ENCODE measurements around the gene PAQR6. TPM values are rescaled to one million over a fixed set of nuclear protein-coding genes. Genes with fewer than 3 reads are reported as not detected.

PAQR6 gene
- total and polyA plus RNA-seq, 2 of the 8 experiments (the other 6 are each of a cell fraction or from before 2014, with no cell fraction given), result 7.1 to 11.3 TPM

DNA sequence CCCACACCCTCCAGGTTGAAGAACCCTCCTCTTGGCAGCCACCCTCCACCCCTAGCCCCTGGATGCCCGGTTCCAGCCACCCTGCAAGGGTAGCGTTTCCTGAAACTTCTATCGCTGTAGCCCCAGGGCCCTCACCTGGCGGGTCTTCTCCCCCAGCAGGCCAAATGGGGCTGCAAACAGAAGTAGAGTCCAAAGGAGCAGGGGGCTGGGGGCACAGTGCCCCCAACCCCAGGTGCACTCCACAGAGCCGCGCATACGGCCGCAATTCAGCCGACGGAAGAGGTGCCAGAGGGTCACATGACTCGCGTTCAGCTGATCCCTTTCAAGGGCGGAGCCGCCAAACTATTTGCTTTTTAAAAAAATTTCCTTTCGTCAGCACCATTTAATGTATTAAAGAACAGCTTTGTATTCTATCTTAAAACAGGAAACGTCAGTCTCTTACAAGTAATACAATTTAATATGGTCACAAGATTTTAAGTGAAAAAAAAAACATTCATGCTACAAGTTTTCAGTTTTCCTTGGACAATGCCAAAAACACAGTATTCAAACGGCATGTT is 47.6 kb upstream of the PAQR6 start, which contains the start of gene GLMP:
Gene GLMP, minus strand, starts transcription at position 289 of the 557 bp plus-strand sequence. Its CDS starts 34 bp downstream, at position 255.
- Histone ChIP-seq H3K14ac (ENCODE audit: insufficient read length) (no peak within 1 kb of the TSS), H3K23me2 (ENCODE audit: low read depth, low read length) (peaks cover 7% of the 10 kb centered on the region; the same call in 1 of the 2 replicates), H3K79me1 (ENCODE audit: low read depth, low read length) (0 out of 2 replicates have a peak, but pooled peaks cover 3% of the 10 kb centered on the region), H4K8ac (ENCODE audit: extremely low read depth, insufficient read depth, low read length) (peak within 1 kb of the TSS; percentile 95), H3K27me3 (replicated peaks in 1 of 4; ENCODE audit: control insufficient read depth in 3 of 4, extremely low read depth in 1 of 4, insufficient read depth in 3 of 4, low read length in 3 of 4) (no peaks in the 10 kb centered on the region), H4K91ac (replicated peaks; ENCODE audit: insufficient read length, low read length) (no peak within 1 kb of the TSS), H3K4me2 (ENCODE audit: insufficient read depth in 1 of 2, low read depth in 2 of 2, low read length in 2 of 2) (peak within 1 kb of the TSS; percentile 72 to 98), H3K4me3 (ENCODE audit: extremely low read depth in 1 of 4, insufficient read depth in 2 of 4, low read depth in 3 of 4, low read length in 4 of 4) (peak within 1 kb of the TSS; percentile 62 to 84 (median 72)), H3K23ac (ENCODE audit: insufficient read length) (no peak within 1 kb of the TSS), H2BK120ac (replicated peaks; ENCODE audit: low read depth, low read length) (no peak within 1 kb of the TSS), H3K36me3 (ENCODE audit: control insufficient read depth in 2 of 4, insufficient read depth in 4 of 4, low read length in 3 of 4) (peaks cover 0 to 7% (median 0%) of the 10 kb centered on the region in 4 experiments; a peak in 2 of 8 replicates), H2BK5ac (ENCODE audit: low read depth, low read length) (no peak within 1 kb of the TSS), H3K4ac (replicated peaks; ENCODE audit: insufficient read length, low read depth, low read length) (peak within 1 kb of the TSS; percentile 6), H4K20me1 (replicated peaks in 1 of 2; ENCODE audit: control insufficient read depth in 1 of 2, insufficient read depth in 2 of 2, low read length in 2 of 2) (peaks cover 0 to 3% of the 10 kb centered on the region in 2 experiments), H4K5ac (ENCODE audit: insufficient read length, low read depth, low read length) (no peak within 1 kb of the TSS), H3K9me3 (ENCODE audit: insufficient read depth in 2 of 2, low read depth in 1 of 2, low read length in 1 of 2) (no peaks in the 10 kb centered on the region), H3K27ac (ENCODE audit: low read depth, low read length) (no peak within 1 kb of the TSS), H2BK12ac (ENCODE audit: low read depth, low read length) (no peak within 1 kb of the TSS), H3K18ac (ENCODE audit: extremely low read depth, low read length) (no peak within 1 kb of the TSS; the same call in 1 of the 2 replicates), H2BK20ac (ENCODE audit: low read length) (no peak within 1 kb of the TSS), H3K4me1 (replicated peaks in 1 of 4; ENCODE audit: control insufficient read depth in 3 of 4, insufficient read depth in 4 of 4, low read length in 3 of 4) (peaks cover 0 to 12% (median 4%) of the 10 kb centered on the region in 4 experiments; a peak in 3 of 7 replicates), H2AK5ac (ENCODE audit: low read depth, low read length) (no peak within 1 kb of the TSS), H3K79me2 (ENCODE audit: control insufficient read depth in 1 of 2, insufficient read depth in 2 of 2, low read length in 2 of 2) (no peaks in the 10 kb centered on the region), H2AFZ (ENCODE audit: low read length) (peak within 1 kb of the TSS; percentile 100), H3K56ac (replicated peaks; ENCODE audit: insufficient read length, low read depth, low read length) (no peak within 1 kb of the TSS), H3K9ac (replicated peaks in 1 of 4; ENCODE audit: extremely low read depth in 1 of 4, low read depth in 3 of 4, low read length in 3 of 4) (peak within 1 kb of the TSS in 3 of 4 experiments; percentile 49 to 81 (median 54); a peak in 6 of 7 replicates), H2BK15ac (ENCODE audit: low read length) (0 out of 2 replicates have a peak within 1 kb of the TSS, but pooled peaks have one; percentile 8)
- DNase-seq (ENCODE audit: low read depth in 1 of 2, low spot score in 2 of 2), result peak in 1 of 2 experiments; percentile 70
- no peak for FAIRE-seq
- ChIA-PET CTCF (ENCODE audit: partially characterized antibody) (interaction anchor here (1.5 kb wide), 1 partner anchor 150 kb away, joined by 3 read pairs; no protein-coding TSS in a partner anchor), POLR2A (ENCODE audit: partially characterized antibody) (interaction anchor here (1.3 to 16.5 kb wide), 3 partner anchors 8 to 16 kb away, joined by 4 to 221 read pairs (median 5); partner anchors contain the start of genes SMG5 and TMEM79)
- WGBS, 2 experiments (ENCODE audit: extremely low coverage in 1 of 2, insufficient coverage in 1 of 2, insufficient read length in 1 of 2, insufficient replicate concordance in 2 of 2, low coverage in 1 of 2, low lambda C conversion rate in 2 of 2, missing lambda C conversion rate in 1 of 2), result 10% methylated on average over 17 of the region's 17 CpGs; no CpG with 5 or more reads in 1 of the 2 experiments
- TF ChIP-seq, protein P1, sequence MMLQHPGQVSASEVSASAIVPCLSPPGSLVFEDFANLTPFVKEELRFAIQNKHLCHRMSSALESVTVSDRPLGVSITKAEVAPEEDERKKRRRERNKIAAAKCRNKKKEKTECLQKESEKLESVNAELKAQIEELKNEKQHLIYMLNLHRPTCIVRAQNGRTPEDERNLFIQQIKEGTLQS (IDR thresholded peaks at IDR 0.05; ENCODE audit: insufficient read depth, low read depth, low read length), result peak; percentile 83
- TF ChIP-seq SAP30 (IDR thresholded peaks at IDR 0.05; ENCODE audit: insufficient read depth, insufficient replicate concordance, low read length) (peak; percentile 91), SP4 (IDR thresholded peaks at IDR 0.05; ENCODE audit: low read length) (peak; percentile 93; the same call in 1 of the 2 replicates), SP1 (IDR thresholded peaks at IDR 0.05; ENCODE audit: low read depth, low read length) (0 out of 2 replicates have a peak, but pooled peaks have one; percentile 13), GTF2F1 (IDR thresholded peaks at IDR 0.05; ENCODE audit: borderline replicate concordance, low read depth, low read length) (no peak), TAF1 (IDR thresholded peaks at IDR 0.05; ENCODE audit: low read depth, low read length) (peak; percentile 65; the same call in 1 of the 2 replicates), HDAC2 (IDR thresholded peaks at IDR 0.05; ENCODE audit: borderline replicate concordance in 1 of 2, low read depth in 2 of 2, low read length in 2 of 2) (peak in 1 of 2 experiments; percentile 88; a peak in 2 of 4 replicates), CHD1 (IDR thresholded peaks at IDR 0.05; ENCODE audit: low read depth, low read length) (no peak), SP2 (IDR thresholded peaks at IDR 0.05; ENCODE audit: low read length) (no peak), PHF8 (conservative IDR thresholded peaks at IDR 0.05; ENCODE audit: low read depth, low read length) (peak; percentile 63; the same call in 1 of the 2 replicates), KDM5A (IDR thresholded peaks at IDR 0.05; ENCODE audit: low read length) (peak; percentile 64), CEBPB (IDR thresholded peaks at IDR 0.05; ENCODE audit: low read depth, low read length) (no peak)
